HCT116 (cell line): ENCODE measurements around the gene FBXW10. TPM values are rescaled to one million over a fixed set of nuclear protein-coding genes. Genes with fewer than 3 reads are reported as not detected.
"Not testable (repeated sequence)": the region's sequence is repeated elsewhere in the genome, so short reads cannot be mapped to it uniquely, and the experiment has no call there.

Source experiments
- ATAC-seq: fragments of 200-7000 bp; cut with Tn5 transposase; 2 replicates; pipeline ENCODE4 v1.9.1; 2020; ENCODE audit warnings: mild to moderate bottlenecking, moderate library complexity
- Bru-seq: library from RNA; stranded (reverse); fragments of 400-500 nt; gene quantifications from one replicate; lab custom pipeline; 2021; lab: Mats Ljungman, UMichigan
- BruChase-seq, 2 experiments: library from RNA; stranded (reverse); fragments of 400-500 nt; gene quantifications; one replicate each; lab custom pipeline; 2021; lab: Mats Ljungman, UMichigan
- BruUV-seq: library from RNA; stranded (reverse); fragments of 400-500 nt; replicated peaks from 2 replicates; lab custom pipeline; 2021; lab: Mats Ljungman, UMichigan
- CTCF ChIA-PET: fragments of 300-600 bp; sonication (Branson Sonifier 250); formaldehyde crosslinking; loops from one replicate; lab custom pipeline; 2021; ENCODE audit warnings: antibody characterized with exemption; lab: Charles Lee
- POLR2A ChIA-PET: fragments of 300-600, 350-600 bp; sonication (Branson Sonifier 250); formaldehyde crosslinking; loops from one replicate; lab custom pipeline; 2021; ENCODE audit warnings: antibody characterized with exemption; lab: Charles Lee
- RAD21 ChIA-PET, 2 experiments: fragments of 300-600 bp; sonication (Branson Sonifier 250); formaldehyde crosslinking; loops; one replicate each; lab custom pipeline; 2023; ENCODE audit warnings: low total read pairs in 2 of 2; ENCODE audit not compliant: uncharacterized antibody in 2 of 2, unreplicated experiment in 2 of 2, low non-redundant PET in 1 of 2; lab: Charles Lee
- DNase-seq: peaks from one replicate; pipeline ENCODE4 v3.0.0-alpha.2; 2010; ENCODE audit warnings: low read depth, low spot score
- H2AFZ ChIP-seq: fragments of 200-600 bp; shearing (Covaris generic), sonication (generic); 2 replicates; pipeline ENCODE4 v1.6.1; 2017; ENCODE audit warnings: low read depth, mixed run types, mixed read lengths, antibody characterized with exemption, low read length; ENCODE audit not compliant: poor library complexity, severe bottlenecking
- H3K27ac ChIP-seq: 2 replicates; pipeline ENCODE4 v1.5.1; 2012; ENCODE audit warnings: low read depth, low read length
- H3K27me3 ChIP-seq: fragments of 200-600 bp; sonication (generic); 2 replicates; pipeline ENCODE4 v1.6.1; 2016; ENCODE audit warnings: mixed run types, low read length, mixed read lengths; ENCODE audit not compliant: insufficient read depth
- H3K36me3 ChIP-seq, 2 experiments: fragments of 200-500 bp in 1 of 2; fragments of 200-600 bp in 1 of 2; sonication (Bioruptor generic) in 1 of 2; sonication (generic) in 1 of 2; 2 replicates each; pipeline versions ENCODE4 v1.5.1 to v1.6.1; 2014 to 2016; ENCODE audit warnings: low read length in 2 of 2, inconsistent platforms in 1 of 2, mixed read lengths in 1 of 2, mixed run types in 1 of 2; ENCODE audit not compliant: insufficient read depth in 2 of 2, control insufficient read depth in 1 of 2
- H3K4me1 ChIP-seq, 2 experiments: fragments of 200-600 bp in 1 of 2; sonication (generic) in 1 of 2; 2 replicates each; pipeline versions ENCODE4 v1.5.1 to v1.6.1; 2012 to 2017; ENCODE audit warnings: low read length in 2 of 2, inconsistent platforms in 1 of 2, mild to moderate bottlenecking in 1 of 2, mixed read lengths in 1 of 2, mixed run types in 1 of 2, moderate library complexity in 1 of 2; ENCODE audit not compliant: insufficient read depth in 2 of 2, control insufficient read depth in 1 of 2
- H3K4me2 ChIP-seq: fragments of 200-600 bp; sonication (generic); 2 replicates; pipeline ENCODE4 v1.6.1; 2017; ENCODE audit warnings: mixed run types, low read length, mixed read lengths
- H3K4me3 ChIP-seq, 2 experiments: fragments of 200-600 bp in 1 of 2; sonication (generic) in 1 of 2; replicated peaks in 1 of 2; 2 replicates each; pipeline ENCODE4 v1.5.1; 2011 to 2016; ENCODE audit warnings: low read length in 2 of 2, control low read depth in 1 of 2, low read depth in 1 of 2, mild to moderate bottlenecking in 1 of 2, mixed read lengths in 1 of 2, mixed run types in 1 of 2
- H3K79me2 ChIP-seq: fragments of 200-600 bp; sonication (generic); 2 replicates; pipeline ENCODE4 v1.6.1; 2017; ENCODE audit warnings: mild to moderate bottlenecking, mixed run types, low read length, moderate library complexity, mixed read lengths; ENCODE audit not compliant: insufficient read depth
- H3K9ac ChIP-seq: fragments of 200-600 bp; sonication (generic); 2 replicates; pipeline ENCODE4 v1.6.1; 2016; ENCODE audit warnings: low read length, mixed read lengths
- H3K9me2 ChIP-seq: fragments of 200-600 bp; sonication (generic), shearing (Covaris generic); 2 replicates; pipeline ENCODE4 v1.6.1; 2017; ENCODE audit warnings: mixed run types, mild to moderate bottlenecking, moderate library complexity; ENCODE audit not compliant: insufficient read depth
- H3K9me3 ChIP-seq, 2 experiments: fragments of 200-500 bp in 1 of 2; fragments of 200-600 bp in 1 of 2; sonication (Bioruptor generic) in 1 of 2; sonication (generic) in 1 of 2; 2 replicates each; pipeline ENCODE4 v1.6.1; 2014 to 2017; ENCODE audit warnings: low read length in 2 of 2, mixed read lengths in 2 of 2, inconsistent platforms in 1 of 2, low read depth in 1 of 2, mild to moderate bottlenecking in 1 of 2, mixed run types in 1 of 2, moderate library complexity in 1 of 2; ENCODE audit not compliant: control insufficient read depth in 1 of 2, insufficient read depth in 1 of 2
- H4K20me1 ChIP-seq: fragments of 200-600 bp; sonication (generic), shearing (Covaris generic); 2 replicates; pipeline ENCODE4 v1.6.1; 2017; ENCODE audit warnings: mixed run types, mild to moderate bottlenecking, moderate library complexity; ENCODE audit not compliant: insufficient read depth
- intact Hi-C: fragments of 100-400 bp; cut with micrococcal nuclease; formaldehyde crosslinking; loops from 2 replicates; pipeline ENCODE4 v1.10.0; 2022
- long read RNA-seq: library from polyadenylated mRNA; unstranded; transcript quantifications from one replicate; pipeline ENCODE4 v2.0.0, GENCODE V29; 2021; ENCODE audit not compliant: unreplicated experiment
- polyA plus RNA-seq: library from polyadenylated mRNA; unstranded; fragments of >200 nt; gene quantifications from 2 replicates; pipeline ENCODE4 v1.2.1, GENCODE V29; 2012; ENCODE audit warnings: missing spikeins
- total RNA-seq: library from RNA; stranded (reverse); gene quantifications from one replicate; pipeline ENCODE4 v1.2.1, GENCODE V29; 2021; ENCODE audit not compliant: unreplicated experiment

FBXW10 gene, protein sequence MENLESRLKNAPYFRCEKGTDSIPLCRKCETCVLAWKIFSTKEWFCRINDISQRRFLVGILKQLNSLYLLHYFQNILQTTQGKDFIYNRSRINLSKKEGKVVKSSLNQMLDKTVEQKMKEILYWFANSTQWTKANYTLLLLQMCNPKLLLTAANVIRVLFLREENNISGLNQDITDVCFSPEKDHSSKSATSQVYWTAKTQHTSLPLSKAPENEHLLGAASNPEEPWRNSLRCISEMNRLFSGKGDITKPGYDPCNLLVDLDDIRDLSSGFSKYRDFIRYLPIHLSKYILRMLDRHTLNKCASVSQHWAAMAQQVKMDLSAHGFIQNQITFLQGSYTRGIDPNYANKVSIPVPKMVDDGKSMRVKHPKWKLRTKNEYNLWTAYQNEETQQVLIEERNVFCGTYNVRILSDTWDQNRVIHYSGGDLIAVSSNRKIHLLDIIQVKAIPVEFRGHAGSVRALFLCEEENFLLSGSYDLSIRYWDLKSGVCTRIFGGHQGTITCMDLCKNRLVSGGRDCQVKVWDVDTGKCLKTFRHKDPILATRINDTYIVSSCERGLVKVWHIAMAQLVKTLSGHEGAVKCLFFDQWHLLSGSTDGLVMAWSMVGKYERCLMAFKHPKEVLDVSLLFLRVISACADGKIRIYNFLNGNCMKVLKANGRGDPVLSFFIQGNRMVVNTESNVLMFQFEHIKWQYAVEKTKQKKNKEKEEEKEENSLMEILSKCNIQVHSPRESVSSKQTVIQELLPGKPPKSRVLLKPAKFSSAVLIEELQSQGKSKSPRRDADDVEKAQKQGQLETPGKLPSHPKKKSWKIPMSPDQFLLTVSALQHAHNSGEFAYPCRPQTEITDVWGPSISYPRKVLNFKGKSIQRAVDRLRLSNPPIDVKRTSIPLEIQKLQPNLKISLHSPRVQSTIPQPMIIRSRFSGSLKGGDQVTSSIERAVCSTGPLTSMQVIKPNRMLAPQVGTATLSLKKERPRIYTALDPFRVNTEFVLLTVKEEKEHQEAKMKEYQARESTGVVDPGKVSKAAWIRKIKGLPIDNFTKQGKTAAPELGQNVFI
- not detected for total RNA-seq
- polyA plus RNA-seq, result 0.02 TPM in 1 of 2 replicates, not detected in the other
- percentile 8 among the genes with signal in this experiment for Bru-seq, nascent RNA
- percentile 19 among the genes with signal in this experiment for BruChase-seq, experiment 1, labeled RNA remaining after a 6-hour chase
- BruChase-seq, experiment 2, labeled RNA remaining after a 2-hour chase, result percentile 7 among the genes with signal in this experiment
- long read RNA-seq, result 0 reads

- DNase-seq, RAD21 ChIA-PET, H2AFZ ChIP-seq, ATAC-seq, H4K20me1 ChIP-seq, H3K9me2 ChIP-seq, H3K4me3 ChIP-seq, H3K27me3 ChIP-seq, H3K9ac ChIP-seq, H3K9me3 ChIP-seq, POLR2A ChIA-PET, intact Hi-C loops, H3K4me1 ChIP-seq, H3K36me3 ChIP-seq, BruUV-seq, CTCF ChIA-PET, H3K4me2 ChIP-seq, H3K79me2 ChIP-seq, H3K27ac ChIP-seq: not testable (repeated sequence)
Measured at GRCh38 chr17:18743699-18744421, at the start of gene FBXW10. Gene FBXW10, plus strand, starts transcription at chr17:18744054. Its CDS starts 191 bp downstream, at chr17:18744245.

GRCh38 chr17:18695143-18695542, 48.7 kb upstream of the FBXW10 start:
- DNase-seq, BruUV-seq, H3K4me1 ChIP-seq, H4K20me1 ChIP-seq, intact Hi-C loops, H3K4me3 ChIP-seq, H3K36me3 ChIP-seq, CTCF ChIA-PET, H3K27ac ChIP-seq, H3K9me3 ChIP-seq, H2AFZ ChIP-seq, RAD21 ChIA-PET, H3K9ac ChIP-seq, H3K79me2 ChIP-seq, POLR2A ChIA-PET, H3K27me3 ChIP-seq, ATAC-seq, H3K9me2 ChIP-seq, H3K4me2 ChIP-seq: not testable (repeated sequence)

DNA sequence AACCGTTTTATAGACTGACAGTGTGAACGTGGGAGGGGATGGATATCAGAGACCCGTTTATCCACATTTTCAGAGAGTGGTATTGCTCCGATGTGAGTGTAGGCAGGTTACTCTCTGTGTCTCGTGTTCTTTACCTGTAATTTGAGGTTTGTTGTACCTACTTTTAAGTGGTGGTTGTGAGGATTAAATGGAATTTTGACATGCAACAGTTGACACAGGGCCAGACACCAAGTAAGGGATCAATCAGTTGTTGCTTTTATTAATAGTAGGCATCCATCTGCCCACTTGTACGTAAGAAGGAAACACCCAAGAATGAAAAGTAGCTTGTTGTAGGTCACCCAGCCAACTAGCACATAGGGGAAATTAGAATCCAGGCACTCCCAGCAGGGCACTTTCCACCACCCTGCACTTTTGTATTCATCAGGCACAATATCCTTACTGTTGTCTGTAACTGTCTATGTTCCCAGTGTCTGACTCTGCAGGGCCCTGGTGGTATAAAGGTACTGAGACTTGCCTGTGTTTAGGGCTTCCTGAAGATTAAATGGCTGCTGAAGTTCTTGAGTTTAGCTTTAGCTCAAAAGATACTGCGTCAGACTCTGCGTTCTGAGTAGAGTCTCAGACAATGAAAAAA, 45.3 kb upstream of the FBXW10 start:
- intact Hi-C loops, H4K20me1 ChIP-seq, H3K27me3 ChIP-seq, H3K36me3 ChIP-seq, RAD21 ChIA-PET, H3K4me1 ChIP-seq, BruUV-seq, H3K9me3 ChIP-seq, H3K79me2 ChIP-seq, CTCF ChIA-PET, POLR2A ChIA-PET, DNase-seq, H3K27ac ChIP-seq, H3K9me2 ChIP-seq, ATAC-seq: not testable (repeated sequence)
- Histone ChIP-seq H2AFZ (peak overlapping the region; percentile 78), H3K9ac (peak overlapping the region; percentile 57), H3K4me2 (peak overlapping the region; percentile 69), H3K4me3 (peak overlapping the region; percentile 50 to 58)
